Activated CD8-positive, alpha-beta T cell treated with anti-CD3 and anti-CD28 coated beads for 36 hours (primary cell): ENCODE data around the gene MEF2D. TPM values are rescaled to one million over a fixed set of nuclear protein-coding genes. Genes with fewer than 3 reads are reported as not detected.
A peak's percentile ranks its signal among the peaks of the same experiment; 100 is the strongest.

Source experiments
- ATAC-seq: fragments of 200-7000 bp; cut with Tn5 transposase; one replicate; pipeline ENCODE4 v1.10.0; 2021; ENCODE audit warnings: mild to moderate bottlenecking, moderate library complexity
- CTCF ChIA-PET: fragments of 350-600 bp; sonication (Branson Sonifier 250); formaldehyde crosslinking; loops from one replicate; lab custom pipeline; 2021; ENCODE audit warnings: antibody characterized with exemption; lab: Charles Lee
- POLR2A ChIA-PET: fragments of 350-600 bp; sonication (Branson Sonifier 250); formaldehyde crosslinking; loops from one replicate; lab custom pipeline; 2021; ENCODE audit warnings: antibody characterized with exemption; lab: Charles Lee
- DNase-seq: peaks from one replicate; pipeline ENCODE4 v3.0.0-alpha.2; 2020
- H3K27ac Mint-ChIP-seq: one replicate; pipeline ENCODE4 v1.8.0; 2021; ENCODE audit warnings: mild to moderate bottlenecking, mixed read lengths
- H3K27me3 Mint-ChIP-seq: one replicate; pipeline ENCODE4 v1.8.0; 2021; ENCODE audit warnings: mixed read lengths
- H3K36me3 Mint-ChIP-seq: one replicate; pipeline ENCODE4 v1.8.0; 2021; ENCODE audit warnings: low read depth, mixed read lengths
- H3K4me1 Mint-ChIP-seq: one replicate; pipeline ENCODE4 v1.8.0; 2021; ENCODE audit warnings: low read depth, mixed read lengths
- H3K4me3 Mint-ChIP-seq: one replicate; pipeline ENCODE4 v1.8.0; 2021; ENCODE audit warnings: mild to moderate bottlenecking, moderate library complexity, mixed read lengths
- H3K9me3 Mint-ChIP-seq: one replicate; pipeline ENCODE4 v1.8.0; 2021; ENCODE audit warnings: mixed read lengths
- intact Hi-C: fragments of 100-400 bp; cut with micrococcal nuclease; formaldehyde crosslinking; loops from one replicate; pipeline ENCODE4 v1.10.0; 2022
- total RNA-seq, 2 experiments: library from RNA; stranded (reverse); gene quantifications; one replicate each; pipeline ENCODE4 v1.2.3, GENCODE V29; 2021
- TF ChIP-seq, protein P1 (sequence below): fragments of 200-600 bp; IDR thresholded peaks from one replicate; pipeline ENCODE4 v1.8.0; 2022; ENCODE audit warnings: antibody characterized with exemption, mild to moderate bottlenecking

Gene MEF2D
- total RNA-seq, 2 experiments from 2014 or later = 35.3 to 35.8 TPM

DNA sequence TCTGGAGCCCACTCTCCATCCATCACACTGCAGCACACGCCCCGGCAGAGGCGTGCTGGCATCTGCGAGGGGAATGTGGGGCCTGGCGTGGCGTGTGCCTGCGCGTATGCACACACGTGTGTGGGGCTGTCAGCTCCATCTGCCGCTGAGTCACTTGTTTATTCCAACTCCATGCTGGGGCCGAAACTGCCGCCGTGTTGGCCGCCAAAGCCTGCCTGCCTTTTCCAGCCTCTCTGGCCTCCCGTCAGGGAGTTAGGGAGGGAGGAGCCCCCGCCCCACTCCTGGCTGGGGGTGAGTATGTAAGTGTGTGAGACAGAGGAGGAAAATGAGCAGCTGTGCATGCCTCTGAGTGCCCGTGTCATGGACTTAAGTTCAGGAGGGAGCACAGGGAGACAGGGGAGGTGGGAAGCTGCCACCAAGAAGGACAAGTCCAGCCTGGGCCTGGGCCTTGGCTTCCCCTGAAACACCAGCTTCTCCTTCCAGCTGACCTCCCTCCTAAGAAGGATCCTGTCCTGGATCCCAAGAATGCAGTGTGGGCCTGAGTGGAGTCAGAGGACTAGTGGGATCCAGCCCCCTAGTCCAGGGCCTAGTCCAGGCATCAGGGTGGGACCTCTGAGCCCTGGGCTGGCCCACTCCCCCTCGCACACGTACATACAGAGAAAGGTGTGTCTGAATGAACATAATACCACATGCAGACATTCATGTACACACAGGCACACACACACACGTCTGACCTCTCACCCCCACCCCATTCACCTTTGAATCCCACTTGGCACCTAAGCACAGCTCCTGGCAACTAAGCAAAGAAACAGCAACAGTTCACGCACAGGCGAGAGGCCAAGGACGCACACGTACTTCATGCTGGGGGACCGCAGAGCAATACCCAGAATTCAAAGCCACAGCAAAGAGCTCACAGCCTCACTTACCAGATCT lies 24.7 kb downstream of the MEF2D start:
- H3K4me3 Mint-ChIP-seq = no peak overlapping the region
- H3K4me1 Mint-ChIP-seq = peaks cover 37% of the 10 kb centered on the region
- no peaks in the 10 kb centered on the region for H3K9me3 Mint-ChIP-seq
- peaks cover 53% of the 10 kb centered on the region for H3K36me3 Mint-ChIP-seq
- intact Hi-C loops = no loop called here
- TF ChIP-seq, protein P1, sequence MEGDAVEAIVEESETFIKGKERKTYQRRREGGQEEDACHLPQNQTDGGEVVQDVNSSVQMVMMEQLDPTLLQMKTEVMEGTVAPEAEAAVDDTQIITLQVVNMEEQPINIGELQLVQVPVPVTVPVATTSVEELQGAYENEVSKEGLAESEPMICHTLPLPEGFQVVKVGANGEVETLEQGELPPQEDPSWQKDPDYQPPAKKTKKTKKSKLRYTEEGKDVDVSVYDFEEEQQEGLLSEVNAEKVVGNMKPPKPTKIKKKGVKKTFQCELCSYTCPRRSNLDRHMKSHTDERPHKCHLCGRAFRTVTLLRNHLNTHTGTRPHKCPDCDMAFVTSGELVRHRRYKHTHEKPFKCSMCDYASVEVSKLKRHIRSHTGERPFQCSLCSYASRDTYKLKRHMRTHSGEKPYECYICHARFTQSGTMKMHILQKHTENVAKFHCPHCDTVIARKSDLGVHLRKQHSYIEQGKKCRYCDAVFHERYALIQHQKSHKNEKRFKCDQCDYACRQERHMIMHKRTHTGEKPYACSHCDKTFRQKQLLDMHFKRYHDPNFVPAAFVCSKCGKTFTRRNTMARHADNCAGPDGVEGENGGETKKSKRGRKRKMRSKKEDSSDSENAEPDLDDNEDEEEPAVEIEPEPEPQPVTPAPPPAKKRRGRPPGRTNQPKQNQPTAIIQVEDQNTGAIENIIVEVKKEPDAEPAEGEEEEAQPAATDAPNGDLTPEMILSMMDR = no peak
- peak overlapping the region; percentile 23 for H3K27ac Mint-ChIP-seq
- ATAC-seq = no peak
- no peak for DNase-seq
- ChIA-PET CTCF (interaction anchor here (1.8 to 2.0 kb wide), 2 partner anchors 29 to 90 kb away, joined by 6 to 10 read pairs; no protein-coding TSS in a partner anchor), POLR2A (interaction anchor here (0.9 to 1.3 kb wide), 6 partner anchors 9 to 125 kb away, joined by 3 to 5 read pairs (median 4); partner anchors contain the start of gene GPATCH4)
- no peaks in the 10 kb centered on the region for H3K27me3 Mint-ChIP-seq

DNA sequence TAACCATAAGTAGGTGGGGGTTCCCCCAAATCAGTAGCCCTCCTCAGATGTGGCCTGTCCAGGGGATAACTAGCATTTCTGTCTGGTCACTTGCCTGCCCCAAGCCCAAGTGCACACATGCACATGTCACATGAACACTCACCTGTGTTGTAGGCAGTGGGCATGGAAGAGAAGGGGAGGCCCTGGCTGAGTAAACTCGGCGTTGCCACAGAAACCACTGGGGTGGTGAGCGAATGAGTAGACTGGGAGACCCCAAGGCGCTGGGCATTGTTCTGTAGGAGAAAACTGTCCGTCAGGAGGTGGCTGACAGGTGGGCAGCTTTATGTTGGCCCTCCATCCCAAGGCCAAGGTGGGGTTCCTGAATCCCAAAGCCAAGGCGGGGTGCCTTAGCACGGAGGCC lies 25.6 kb downstream of the MEF2D start:
- Mint-ChIP-seq H3K27ac (no peak overlapping the region), H3K27me3 (no peaks in the 10 kb centered on the region), H3K4me1 (peaks cover 30% of the 10 kb centered on the region), H3K4me3 (no peak overlapping the region), H3K9me3 (no peaks in the 10 kb centered on the region), H3K36me3 (peaks cover 45% of the 10 kb centered on the region)
- DNase-seq = no peak
- ChIA-PET POLR2A (interaction anchor here (1.2 kb wide), 1 partner anchor 23 kb away, joined by 4 read pairs; no protein-coding TSS in a partner anchor), CTCF (no interaction called here)
- ATAC-seq = no peak
- TF ChIP-seq, protein P1 = no peak
- intact Hi-C loops = no loop called here

GRCh38 chr1:156471496-156472490 lies 28.8 kb downstream of the MEF2D start:
- H3K4me1 Mint-ChIP-seq = peaks cover 20% of the 10 kb centered on the region
- TF ChIP-seq, protein P1 = no peak
- POLR2A ChIA-PET = interaction anchor here (2.7 kb wide), 1 partner anchor 9 kb away, joined by 7 read pairs; no protein-coding TSS in a partner anchor
- H3K4me3 Mint-ChIP-seq = no peak overlapping the region
- H3K9me3 Mint-ChIP-seq = no peaks in the 10 kb centered on the region
- CTCF ChIA-PET = interaction anchor here (1.9 kb wide), 1 partner anchor 9 kb away, joined by 13 read pairs; no protein-coding TSS in a partner anchor
- intact Hi-C loops = no loop called here
- H3K27ac Mint-ChIP-seq = peak overlapping the region; percentile 2
- no peak for ATAC-seq
- H3K27me3 Mint-ChIP-seq = no peaks in the 10 kb centered on the region
- H3K36me3 Mint-ChIP-seq = peaks cover 35% of the 10 kb centered on the region
- DNase-seq = no peak

DNA sequence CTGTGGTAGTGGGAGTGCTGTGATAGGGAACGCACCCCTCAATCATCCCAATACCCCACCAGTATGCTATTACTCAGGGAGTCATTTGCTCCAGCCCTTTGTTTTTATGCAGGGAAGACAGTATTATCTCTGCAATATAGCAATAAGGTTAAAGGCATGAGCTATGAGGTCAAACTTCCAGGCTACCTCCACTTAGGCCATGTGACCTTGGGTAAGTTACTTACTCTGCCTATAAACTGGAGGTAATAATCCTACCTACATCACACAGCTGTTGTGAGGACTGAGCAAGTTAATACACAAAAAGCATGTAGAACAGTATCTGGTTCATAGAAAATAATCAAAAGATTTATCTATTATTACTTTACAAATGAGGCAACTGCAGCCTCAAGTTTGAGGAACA lies 30.1 kb downstream of the MEF2D start:
- no peaks in the 10 kb centered on the region for H3K9me3 Mint-ChIP-seq
- DNase-seq (no peak), ATAC-seq (no peak)
- H3K27me3 Mint-ChIP-seq = no peaks in the 10 kb centered on the region
- ChIA-PET CTCF (interaction anchor here (0.7 to 1.9 kb wide), 5 partner anchors 10 to 24 kb away, joined by 3 to 13 read pairs (median 4); no protein-coding TSS in a partner anchor), POLR2A (interaction anchor here (2.7 kb wide), 1 partner anchor 10 kb away, joined by 7 read pairs; no protein-coding TSS in a partner anchor)
- H3K27ac Mint-ChIP-seq = no peak overlapping the region
- peaks cover 12% of the 10 kb centered on the region for H3K4me1 Mint-ChIP-seq
- intact Hi-C loops = no loop called here
- no peak overlapping the region for H3K4me3 Mint-ChIP-seq
- TF ChIP-seq, protein P1 = no peak
- peaks cover 24% of the 10 kb centered on the region for H3K36me3 Mint-ChIP-seq
